Adrenal gland (tissue), 12 donors: ENCODE results near the gene ANAPC2. TPM values are rescaled to one million over a fixed set of nuclear protein-coding genes. Genes with fewer than 3 reads are reported as not detected.

ENCODE experiments used
- DNase-seq, 7 donors: peaks; one replicate each; pipeline ENCODE4 v3.0.0-alpha.2; 2019 to 2020
- H3K27ac ChIP-seq, 5 donors: fragments of 200-600 bp; sonication (generic) in 4 of 5; 1 replicate in 3 of 5; 2 replicates in 2 of 5; pipeline versions ENCODE4 v1.5.1 to v1.8.0; 2016 to 2020; ENCODE audit warnings: mild to moderate bottlenecking in 1 of 5
- H3K27me3 ChIP-seq: fragments of 200-600 bp; 2 replicates; pipeline ENCODE4 v1.8.0; 2021
- H3K36me3 ChIP-seq, 2 donors: fragments of 200-600 bp; replicated peaks in 1 of 2; 1 replicate in 1 of 2; 2 replicates in 1 of 2; pipeline versions ENCODE4 v1.5.1 to v1.8.0; 2018 to 2022
- H3K4me1 ChIP-seq, 2 donors: fragments of 200-600 bp; replicated peaks in 1 of 2; 1 replicate in 1 of 2; 2 replicates in 1 of 2; pipeline versions ENCODE4 v1.5.1 to v1.8.0; 2018 to 2021
- H3K4me3 ChIP-seq, 4 donors: fragments of 200-600 bp; sonication (generic) in 3 of 4; one replicate each; pipeline ENCODE4 v1.5.1; 2016 to 2018
- H3K9me3 ChIP-seq, 3 donors: fragments of 200-600 bp; sonication (generic) in 1 of 3; replicated peaks in 1 of 3; 1 replicate in 2 of 3; 2 replicates in 1 of 3; pipeline versions ENCODE4 v1.5.1 to v1.8.0; 2016 to 2021
- POLR2A ChIP-seq, 2 donors: fragments of 450-650 bp; IDR thresholded peaks; one replicate each; pipeline ENCODE4 v1.6.1; 2017; ENCODE audit warnings: antibody characterized with exemption in 2 of 2, mild to moderate bottlenecking in 2 of 2, moderate library complexity in 1 of 2
- WGBS, 4 donors: extraction: QIAGEN DNeasy Blood & Tissue Kit in 2 of 4; methylation state at CpG; one replicate each; pipeline versions ENCODE4 v1.1.5 to v1.1.7; 2013 to 2017; 5-methylcytosine and 5-hydroxymethylcytosine counted together
- intact Hi-C, 2 donors: fragments of 100-400 bp; cut with DNase I; formaldehyde crosslinking; loops; one replicate each; pipeline versions ENCODE4 v1.14.1 to v1.15.0; 2022 to 2023
- polyA plus RNA-seq, 3 donors: library from polyadenylated mRNA; stranded (reverse); fragments of 200-250 nt in 2 of 3; fragments of 350-450 nt in 1 of 3; fragmentation: Illumina TruSeq in 1 of 3; extraction: RNeasy Lipid Tissue Mini Kit (QIAGEN cat#74804) in 1 of 3; gene quantifications; one replicate each; pipeline ENCODE4 v1.2.3, GENCODE V29; 2013 to 2014
- total RNA-seq, 9 donors: library from RNA; depleted of rRNA in 4 of 9; stranded (reverse); fragments of >200 nt in 4 of 9; fragments of 120-200 nt in 1 of 9; fragmentation: NEBNext Ultra II Directional in 1 of 9; extraction: Animal tissue kit (Norgen Biotek cat#: 25700) in 1 of 9; gene quantifications; one replicate each; pipeline versions ENCODE4 v1.1.0 to v1.2.4, GENCODE V29; 2013 to 2023
- TF ChIP-seq, protein P1 (sequence below), 6 experiments: fragments of 450-650 bp in 4 of 6; fragments of 200-600 bp in 2 of 6; sonication (generic) in 1 of 6; IDR thresholded peaks; 1 replicate in 5 of 6; 2 replicates in 1 of 6; pipeline versions ENCODE4 v1.5.1 to v1.8.0; 2016 to 2021; ENCODE audit warnings: antibody characterized with exemption in 6 of 6, mild to moderate bottlenecking in 2 of 6, moderate library complexity in 1 of 6
- donor health status: healthy with polysubstance abuse.
- donor health status: Bipolar disorder and iron deficiency.
- donor health status: DM: yes; HTN: yes; CAD: no.
- donor health status: DM: no; HTN: no; CAD: no.
- donor health status: DM: no; HTN: no; CAD: no.
- donor health status: DM: yes; HTN: yes; CAD: no.

Gene ANAPC2
- total and polyA plus RNA-seq, 12 donors: 7.1 to 162 (median 32.0) TPM

DNA sequence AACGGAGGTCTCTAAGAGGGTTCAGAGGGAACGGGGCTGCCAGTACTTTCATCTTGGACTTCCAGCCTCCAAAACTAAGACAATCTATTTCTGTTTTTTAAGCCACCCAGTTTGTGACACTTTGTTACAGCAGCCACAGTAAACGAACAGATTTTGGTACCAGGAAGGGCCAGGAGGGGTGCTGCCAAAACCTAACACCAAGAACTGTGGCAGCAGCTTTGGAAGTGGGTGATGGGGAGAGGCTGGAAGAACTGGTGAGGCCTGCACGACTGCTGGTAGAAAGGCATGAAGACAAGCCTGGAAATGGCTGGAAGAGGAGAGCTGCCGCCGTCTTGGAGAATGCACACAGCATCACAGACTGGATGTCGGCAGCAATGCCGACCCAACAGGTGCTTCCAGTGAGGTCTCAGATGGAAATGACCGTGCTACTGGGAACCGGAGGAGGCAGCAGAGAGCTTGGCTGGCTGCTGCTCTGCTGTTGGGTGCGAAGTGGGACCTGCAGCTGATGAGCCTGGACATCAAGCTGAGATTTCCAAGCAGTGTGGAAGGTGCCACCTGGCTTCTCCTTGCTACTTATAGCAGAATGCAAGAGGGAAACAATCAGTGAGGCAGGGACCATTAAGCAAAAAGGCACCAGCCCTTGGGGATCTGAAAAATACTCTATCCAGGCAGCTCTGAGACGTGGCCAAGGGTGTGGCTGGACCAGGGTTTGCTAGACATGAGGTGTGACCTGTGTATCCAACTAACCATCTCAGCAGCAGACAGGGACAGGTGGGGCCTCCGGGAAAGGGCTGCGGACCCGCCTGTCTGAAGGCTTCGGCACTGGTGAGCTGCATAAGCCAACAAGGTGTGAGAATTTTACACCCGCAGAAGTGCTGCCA, 11.8 kb downstream of the ANAPC2 start:
- no peak for DNase-seq
- TF ChIP-seq, protein P1, sequence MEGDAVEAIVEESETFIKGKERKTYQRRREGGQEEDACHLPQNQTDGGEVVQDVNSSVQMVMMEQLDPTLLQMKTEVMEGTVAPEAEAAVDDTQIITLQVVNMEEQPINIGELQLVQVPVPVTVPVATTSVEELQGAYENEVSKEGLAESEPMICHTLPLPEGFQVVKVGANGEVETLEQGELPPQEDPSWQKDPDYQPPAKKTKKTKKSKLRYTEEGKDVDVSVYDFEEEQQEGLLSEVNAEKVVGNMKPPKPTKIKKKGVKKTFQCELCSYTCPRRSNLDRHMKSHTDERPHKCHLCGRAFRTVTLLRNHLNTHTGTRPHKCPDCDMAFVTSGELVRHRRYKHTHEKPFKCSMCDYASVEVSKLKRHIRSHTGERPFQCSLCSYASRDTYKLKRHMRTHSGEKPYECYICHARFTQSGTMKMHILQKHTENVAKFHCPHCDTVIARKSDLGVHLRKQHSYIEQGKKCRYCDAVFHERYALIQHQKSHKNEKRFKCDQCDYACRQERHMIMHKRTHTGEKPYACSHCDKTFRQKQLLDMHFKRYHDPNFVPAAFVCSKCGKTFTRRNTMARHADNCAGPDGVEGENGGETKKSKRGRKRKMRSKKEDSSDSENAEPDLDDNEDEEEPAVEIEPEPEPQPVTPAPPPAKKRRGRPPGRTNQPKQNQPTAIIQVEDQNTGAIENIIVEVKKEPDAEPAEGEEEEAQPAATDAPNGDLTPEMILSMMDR (IDR thresholded peaks at IDR 0.05): peak in 3 of 6 experiments; percentile 19 to 34 (median 29)
- no peak for TF ChIP-seq POLR2A (IDR thresholded peaks at IDR 0.05)
- Histone ChIP-seq H3K9me3 (no peaks in the 10 kb centered on the region), H3K27ac (no peak overlapping the region), H3K27me3 (peaks cover 9% of the 10 kb centered on the region), H3K36me3 (peaks cover 0 to 23% of the 10 kb centered on the region in 2 donors), H3K4me3 (no peak overlapping the region), H3K4me1 (peaks cover 8 to 10% of the 10 kb centered on the region in 2 donors)
- WGBS, 4 donors: 53 to 70% (median 64%) methylated on average over 12 to 17 of the region's 17 CpGs
- intact Hi-C loops: no loop called here

DNA sequence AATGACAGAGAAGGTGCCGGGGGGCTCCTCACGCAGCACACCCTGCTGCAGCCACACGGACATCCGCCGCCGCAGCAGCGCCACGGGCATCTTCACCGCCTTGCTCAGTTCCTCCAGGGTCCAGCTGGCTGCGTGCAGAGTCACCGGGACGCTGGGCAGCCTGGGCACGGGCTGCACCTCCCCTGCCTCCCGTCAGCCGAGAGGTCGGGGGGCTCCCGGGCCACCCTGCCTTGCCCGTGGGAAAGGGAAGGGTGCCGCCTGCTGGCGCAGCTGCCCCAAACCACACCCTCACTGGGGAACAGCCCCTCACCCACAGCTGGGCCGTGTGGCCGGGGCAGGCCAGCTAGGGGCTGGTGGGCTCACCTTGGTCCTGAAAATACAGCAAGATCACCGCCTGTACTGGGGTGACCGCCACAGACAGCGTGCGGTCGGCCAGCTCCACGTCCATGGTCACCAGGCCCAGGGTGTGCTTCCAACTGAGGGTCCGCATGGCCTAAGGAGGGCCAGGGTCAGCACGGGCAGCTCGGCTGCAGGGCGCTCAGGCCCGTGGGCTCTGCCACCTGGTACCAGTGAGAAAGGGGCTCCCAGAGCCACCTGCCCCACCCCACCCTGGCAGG, 12.9 kb downstream of the ANAPC2 start:
- intact Hi-C loops: no loop called here
- no peak overlapping the region for H3K4me3 ChIP-seq
- peaks cover 17% of the 10 kb centered on the region for H3K27me3 ChIP-seq
- TF ChIP-seq POLR2A (IDR thresholded peaks at IDR 0.05): no peak
- TF ChIP-seq, protein P1 (IDR thresholded peaks at IDR 0.05): peak in 1 of 6 experiments; percentile 5
- peaks cover 0 to 12% of the 10 kb centered on the region in 2 donors for H3K36me3 ChIP-seq
- H3K9me3 ChIP-seq: no peaks in the 10 kb centered on the region
- peaks cover 8 to 10% of the 10 kb centered on the region in 2 donors for H3K4me1 ChIP-seq
- no peak for DNase-seq
- 37 to 53% (median 42%) methylated on average over 8 to 33 of the region's 33 CpGs; no CpG with 5 or more reads in 1 of the 4 donors for WGBS, 4 donors
- H3K27ac ChIP-seq: no peak overlapping the region

DNA sequence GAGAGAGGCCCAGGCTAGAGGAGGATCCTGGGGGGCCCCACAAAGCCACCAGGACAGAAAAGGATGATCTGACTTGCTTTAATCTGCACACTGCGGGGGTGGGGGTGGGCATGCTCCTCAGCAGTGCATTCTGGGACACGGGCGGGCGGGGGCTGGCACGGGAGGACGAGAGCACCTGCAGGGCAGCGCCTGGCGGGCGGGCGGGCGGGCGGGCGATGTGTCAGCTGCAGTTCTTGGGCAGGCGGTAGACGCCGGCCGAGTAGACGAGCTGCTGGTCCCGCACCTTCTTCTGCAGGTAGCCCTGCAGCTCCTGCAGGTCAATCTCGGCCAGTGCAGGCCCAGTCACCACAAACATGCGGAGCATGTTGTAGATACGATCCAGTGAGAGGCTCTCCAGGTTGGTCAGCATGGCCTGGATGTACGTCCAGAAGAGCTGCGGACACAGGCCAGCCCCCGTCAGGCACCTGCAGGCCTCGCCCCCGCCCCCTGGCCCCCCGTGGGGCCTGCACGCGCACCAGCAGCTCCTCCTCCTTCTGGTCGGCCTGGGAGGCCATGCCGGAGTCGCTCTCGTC, 13.6 kb downstream of the ANAPC2 start:
- Histone ChIP-seq H3K4me3 (no peak overlapping the region), H3K9me3 (no peaks in the 10 kb centered on the region), H3K27ac (no peak overlapping the region), H3K36me3 (peaks cover 0 to 6% of the 10 kb centered on the region in 2 donors), H3K4me1 (peaks cover 8 to 10% of the 10 kb centered on the region in 2 donors), H3K27me3 (peaks cover 23% of the 10 kb centered on the region)
- intact Hi-C loops: no loop called here
- TF ChIP-seq POLR2A (IDR thresholded peaks at IDR 0.05): no peak
- TF ChIP-seq, protein P1 (IDR thresholded peaks at IDR 0.05): no peak
- no peak for DNase-seq
- WGBS, 4 donors: 39 to 52% (median 45%) methylated on average over 3 to 34 of the region's 34 CpGs; no CpG with 5 or more reads in 1 of the 4 donors
